Stimulated activated CD4-positive, alpha-beta T cell treated with anti-CD3 and anti-CD28 coated beads, Interleukin-4, amount 100 ng/mL, for 1 hour (primary cell): ENCODE results near the gene LINGO3.
"Not testable (repeated sequence)": the region's sequence is repeated elsewhere in the genome, so short reads cannot be mapped to it uniquely, and the experiment has no call there.

ENCODE experiments used
- DNase-seq: peaks from one replicate; pipeline ENCODE4 v3.0.0-alpha.2; 2020

Gene LINGO3

DNA sequence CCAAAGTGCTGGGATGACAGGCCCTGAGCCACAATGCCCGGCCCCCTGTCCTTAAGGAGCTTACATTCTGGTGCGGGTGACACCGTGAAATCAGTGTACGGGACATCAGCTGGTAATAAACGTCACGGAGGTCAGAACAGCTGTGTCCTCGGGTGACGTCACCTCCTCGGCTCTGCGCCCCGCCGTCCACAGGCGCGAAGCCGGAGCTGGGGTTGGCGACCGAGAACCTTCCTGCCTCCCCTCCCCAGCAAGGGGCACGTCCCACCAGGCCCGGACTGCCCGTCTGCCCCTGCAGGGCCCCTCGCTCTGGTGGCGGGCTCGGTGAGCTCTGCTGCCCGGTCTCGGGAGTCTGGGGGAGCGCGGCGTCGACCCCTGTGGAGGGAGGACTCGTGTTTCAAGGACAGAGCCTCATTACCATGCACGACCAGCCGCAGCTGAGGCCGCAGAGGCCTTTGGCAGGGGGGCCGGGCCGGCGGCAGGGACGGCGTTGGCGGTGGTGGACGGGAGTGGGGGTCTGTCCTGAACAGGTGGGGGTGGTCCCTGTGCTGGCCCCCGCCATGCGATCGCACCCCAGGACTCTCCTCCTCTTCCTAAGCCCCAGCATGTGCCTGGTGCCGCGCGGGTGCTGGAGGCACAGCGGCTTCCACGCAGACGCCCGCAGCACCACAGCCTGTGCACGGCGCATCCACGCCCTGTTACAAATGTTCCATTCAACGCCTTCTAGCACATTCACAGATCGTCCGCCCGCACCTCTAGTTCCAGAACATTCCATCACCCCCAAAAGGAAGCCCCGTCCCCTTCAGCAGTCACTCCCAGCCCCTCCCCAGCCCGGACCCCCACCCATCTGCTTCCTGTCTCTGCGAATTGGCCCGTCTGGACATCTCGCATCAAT is 5.4 kb downstream of the LINGO3 start:
- DNase-seq, result no peak

DNA sequence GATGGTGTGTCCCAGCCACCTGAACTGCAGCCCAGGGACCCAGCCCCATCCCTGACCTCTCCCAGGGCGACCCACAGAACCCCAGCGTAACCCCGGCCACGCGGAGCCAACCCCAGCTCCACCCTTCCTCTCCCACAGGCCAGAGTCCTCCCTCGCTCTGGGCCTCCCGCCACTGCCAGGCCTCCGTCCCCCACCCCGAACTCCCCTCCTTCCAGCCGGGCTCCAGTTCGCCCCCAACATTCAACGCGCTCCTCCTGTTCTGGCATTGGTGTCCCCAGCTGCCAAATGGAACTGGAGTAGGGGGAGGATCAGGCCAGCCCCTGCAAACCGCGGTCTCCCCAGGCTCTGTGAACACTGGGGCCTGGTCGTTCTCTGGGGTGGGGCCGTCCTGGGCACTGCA is 7.4 kb downstream of the LINGO3 start:
- no peak for DNase-seq

DNA sequence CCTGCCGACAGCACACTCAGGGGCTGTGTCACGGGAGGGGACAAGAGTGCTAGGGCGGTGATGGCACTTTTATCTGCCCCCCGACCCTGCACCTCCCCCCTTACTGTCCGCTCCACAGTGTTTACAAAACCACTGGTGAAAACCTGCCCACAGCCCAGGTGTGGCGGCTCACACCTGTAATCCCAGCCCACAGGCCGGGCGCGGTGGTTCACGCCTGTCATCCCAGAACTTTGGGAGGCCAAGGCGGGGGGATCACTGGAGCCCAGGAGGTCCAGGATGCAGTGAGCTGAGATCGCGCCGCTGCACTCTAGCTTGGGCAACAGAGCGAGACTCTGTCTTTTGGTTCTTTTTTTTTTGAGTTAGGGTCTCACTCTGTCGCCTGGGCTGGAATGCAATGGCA is 11.8 kb downstream of the LINGO3 start:
- no peak for DNase-seq

DNA sequence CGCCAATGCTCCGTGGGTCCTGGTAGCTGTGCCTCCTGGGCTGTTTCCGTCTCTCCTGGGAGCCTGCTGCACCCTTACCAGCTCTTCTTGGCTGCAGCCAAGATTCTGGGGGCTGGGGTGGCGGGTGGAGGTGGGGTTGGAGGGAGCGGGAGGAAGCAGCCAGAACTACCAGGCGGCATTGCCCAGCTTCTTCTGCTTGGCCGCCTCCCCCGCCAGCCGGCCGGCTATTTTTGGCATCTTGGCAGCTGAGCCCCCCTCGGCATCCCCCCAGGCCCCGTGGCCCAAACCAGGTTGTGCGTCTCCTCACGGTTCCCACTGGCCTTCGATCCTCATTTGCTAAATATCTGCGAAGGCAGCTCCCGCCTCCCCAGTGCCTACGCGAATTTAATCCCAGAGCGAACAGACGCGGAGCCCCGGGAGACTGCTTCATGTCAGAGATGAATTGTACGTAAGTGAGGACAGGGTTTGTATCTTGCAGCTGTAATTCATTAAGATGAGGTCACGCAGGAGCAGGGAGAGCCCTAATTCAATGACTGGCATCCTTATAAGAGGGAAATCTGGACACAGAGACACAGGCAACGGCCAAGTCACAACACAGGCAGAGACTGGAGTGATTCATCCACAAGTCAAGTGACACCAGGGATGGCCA is 13.1 kb downstream of the LINGO3 start:
- DNase-seq, result no peak

DNA sequence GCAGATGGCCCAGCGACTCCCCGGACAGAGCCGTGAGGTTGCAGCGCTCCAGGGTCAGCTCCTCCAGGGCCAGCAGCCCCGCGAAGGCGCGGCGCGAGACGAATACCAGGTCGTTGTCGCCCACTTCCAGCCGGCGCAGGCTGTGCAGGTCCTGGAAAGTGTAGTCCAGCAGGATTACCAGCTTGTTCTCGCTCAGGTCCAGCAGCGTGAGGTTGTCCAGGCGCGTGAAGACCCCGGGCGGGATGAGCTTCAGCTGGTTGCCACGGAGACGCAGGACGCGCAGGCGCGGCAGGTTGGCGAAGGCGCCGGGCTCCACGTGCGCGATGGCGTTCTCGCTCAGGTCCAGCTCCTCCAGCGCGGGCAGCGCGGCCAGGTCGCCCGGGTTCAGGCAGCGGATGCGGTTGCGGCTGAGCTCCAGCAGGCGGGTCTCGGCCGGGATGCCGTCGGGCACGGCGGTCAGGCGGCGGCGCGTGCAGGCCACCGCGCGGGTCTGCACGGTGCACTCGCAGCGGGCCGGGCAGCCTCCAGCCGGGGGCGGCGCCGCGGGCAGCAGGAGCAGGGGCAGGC is 16.7 kb downstream of the LINGO3 start:
- no peak for DNase-seq

DNA sequence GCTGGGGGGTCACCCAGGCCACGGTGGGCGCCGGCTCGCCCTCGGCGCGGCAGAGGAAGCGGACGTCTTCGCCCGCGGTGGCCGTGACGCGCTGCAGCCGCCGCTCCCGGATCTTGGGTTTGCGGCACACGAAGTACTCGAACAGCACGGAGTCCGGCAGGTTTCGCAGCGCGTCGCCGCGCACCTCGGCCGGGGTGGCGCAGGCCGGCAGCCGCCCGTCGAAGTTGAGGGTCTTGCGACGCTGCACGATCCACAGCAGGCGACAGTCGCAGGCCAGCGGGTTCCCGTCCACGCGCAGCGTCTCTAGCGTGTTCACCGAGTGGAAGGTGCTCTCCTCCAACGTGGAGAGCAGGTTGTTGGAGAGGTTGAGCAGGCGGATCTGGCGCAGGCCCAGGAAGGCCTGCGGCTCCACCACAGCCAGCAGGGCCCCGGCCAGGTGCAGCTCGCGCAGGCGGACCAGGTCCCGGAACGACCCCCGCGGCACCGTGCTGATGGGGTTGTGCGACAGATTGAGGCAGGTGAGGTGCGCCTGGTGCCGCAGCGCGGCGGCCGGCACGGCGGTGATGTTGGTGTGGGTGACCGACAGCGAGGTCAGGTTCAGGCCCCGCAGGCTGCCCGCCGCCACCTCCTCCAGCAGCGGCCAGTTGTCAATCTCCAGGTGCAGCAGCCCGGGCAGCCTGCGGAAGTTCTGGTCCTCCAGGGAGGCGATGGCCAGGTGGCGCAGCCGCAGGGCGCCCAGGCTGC is 17.3 kb downstream of the LINGO3 start:
- no peak for DNase-seq

DNA sequence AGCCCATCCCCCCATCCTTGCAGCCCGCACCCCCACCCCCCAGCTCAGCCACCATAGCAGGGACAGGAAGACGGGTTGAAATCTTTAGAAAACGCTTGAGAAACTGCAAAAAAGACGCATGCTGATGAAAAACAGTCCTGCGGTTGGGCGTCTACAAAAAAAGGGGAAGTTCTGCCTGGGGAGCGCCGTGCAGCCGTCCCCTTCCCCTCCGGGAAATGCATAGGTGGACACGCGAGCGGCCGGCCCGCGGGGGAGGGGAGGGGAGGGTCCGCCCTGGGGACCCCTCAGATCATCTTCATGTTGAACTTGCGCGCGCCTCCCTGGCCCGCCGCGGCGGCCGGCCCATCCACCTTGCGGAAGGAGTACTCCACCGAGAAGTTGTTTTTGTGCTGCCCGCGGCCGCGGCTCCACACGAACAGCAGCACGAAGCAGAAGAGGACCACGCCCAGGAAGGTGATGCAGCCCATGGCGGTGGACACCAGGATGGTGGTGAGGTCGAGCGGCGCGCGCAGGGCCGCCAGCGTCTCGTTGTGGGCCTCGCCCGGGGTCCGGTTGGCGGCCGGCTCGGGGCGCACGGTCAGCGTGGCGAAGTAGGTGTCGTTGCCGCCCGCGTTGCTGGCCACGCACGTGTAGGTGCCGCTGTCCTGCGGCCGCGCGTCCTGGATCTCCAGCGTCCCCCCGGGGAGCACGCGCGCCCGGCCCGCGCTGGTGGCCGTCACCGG is 18.1 kb downstream of the LINGO3 start:
- peak; percentile 40 for DNase-seq

DNA sequence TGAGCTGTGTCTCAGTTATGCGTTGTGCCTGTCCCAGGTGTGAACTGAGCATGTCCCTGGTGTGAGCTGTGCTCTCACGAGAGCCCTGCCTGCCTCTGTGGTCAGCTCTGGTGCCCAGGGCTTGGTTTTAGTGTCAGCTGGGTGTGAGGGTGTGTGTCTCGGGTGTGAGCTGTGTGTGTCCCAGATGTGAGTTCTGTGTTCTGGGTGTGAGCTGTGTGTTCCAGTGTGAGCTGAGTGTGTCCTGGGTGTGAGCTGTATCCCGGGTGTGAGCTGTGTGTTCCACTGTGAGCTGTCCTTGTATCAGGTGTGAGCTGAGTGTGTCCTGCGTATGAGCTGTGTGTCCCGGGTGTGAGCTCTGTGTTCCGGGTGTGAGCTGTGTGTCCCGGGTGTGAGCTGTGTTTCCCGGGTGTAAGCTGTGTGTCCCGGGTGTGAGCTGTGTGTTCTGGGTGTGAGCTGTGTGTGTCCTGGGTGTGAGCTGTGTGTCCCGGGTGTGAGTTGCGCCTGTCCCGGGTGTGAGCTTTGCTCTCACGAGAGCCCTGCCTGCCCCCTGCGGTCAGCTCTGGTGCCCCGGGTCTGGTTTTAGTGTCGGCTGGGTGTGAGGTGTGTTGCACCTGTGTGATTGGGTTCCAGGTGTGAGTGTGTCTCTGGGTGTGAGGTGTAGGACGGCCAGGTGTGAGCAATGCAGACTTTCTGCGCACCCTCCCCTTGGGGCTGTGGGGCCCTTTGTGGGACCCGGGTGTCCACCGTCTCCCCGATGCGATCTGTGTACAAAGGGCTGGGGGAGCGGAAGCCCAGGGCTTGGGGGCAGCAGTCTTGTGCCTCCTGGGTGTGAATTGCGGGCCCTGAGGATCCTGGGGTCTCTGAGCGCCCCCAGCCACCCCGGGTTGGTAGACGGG is 18.9 kb downstream of the LINGO3 start:
- DNase-seq, result no peak

DNA sequence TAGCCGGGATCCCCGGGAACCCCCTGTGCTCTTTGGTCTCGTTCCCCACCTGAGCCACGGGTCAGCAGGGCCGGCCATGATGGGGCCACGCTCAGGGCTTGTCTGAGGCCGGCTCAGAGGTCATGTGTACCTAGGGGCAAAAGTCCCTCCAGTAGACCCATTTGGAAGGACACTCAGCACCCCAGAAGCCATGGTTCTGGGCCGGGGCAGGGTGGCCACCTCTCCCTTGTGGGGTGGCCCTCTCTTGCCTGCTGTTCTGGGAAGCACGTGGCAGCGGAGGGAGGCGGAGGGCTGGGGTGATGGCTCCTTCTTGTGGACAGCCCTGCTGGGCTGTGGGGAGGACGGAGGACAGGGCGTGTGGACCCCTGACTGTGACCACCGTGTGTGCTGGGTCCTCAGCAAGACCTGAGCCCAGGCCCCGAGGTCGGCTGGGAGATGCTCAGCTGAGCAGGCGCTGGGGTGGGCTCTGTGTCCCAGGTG is 19.6 kb downstream of the LINGO3 start:
- no peak for DNase-seq

DNA sequence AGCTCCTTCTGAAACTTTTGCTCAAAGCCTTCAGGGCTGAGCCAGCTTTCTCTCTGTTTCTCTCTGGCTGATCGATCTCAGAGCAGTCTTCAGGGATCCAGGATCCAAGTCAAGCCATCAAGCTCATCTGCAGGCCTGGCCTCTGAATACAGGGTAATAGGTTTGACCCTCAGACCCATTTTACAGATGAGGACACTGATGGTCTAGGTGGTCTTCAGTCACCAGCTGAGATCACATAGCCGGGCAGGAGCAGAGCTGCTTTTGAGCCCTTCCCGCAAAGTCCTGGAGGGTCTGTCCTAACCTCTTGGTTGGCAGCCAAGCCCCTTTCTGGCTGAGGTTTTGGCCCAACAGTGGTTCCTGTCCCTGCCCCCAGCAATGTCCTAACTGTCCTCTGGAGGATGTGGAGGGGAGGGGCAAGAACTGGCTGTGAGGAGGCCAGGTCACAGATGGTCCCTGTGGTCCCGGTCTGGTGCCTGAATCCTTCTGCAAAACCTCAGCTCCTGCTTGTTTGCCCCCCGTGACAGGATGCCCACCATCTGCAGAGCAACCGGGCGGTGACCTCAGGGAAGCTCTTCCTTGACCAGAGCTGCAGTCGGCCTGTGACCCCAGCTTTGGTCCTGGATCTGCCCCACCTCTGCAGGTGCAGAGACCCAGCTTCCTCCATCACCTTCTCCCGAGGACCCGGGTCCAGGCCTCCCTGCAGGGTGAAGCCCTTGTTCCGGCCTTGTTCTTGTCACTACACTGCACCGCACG is 20.2 kb downstream of the LINGO3 start:
- no peak for DNase-seq

DNA sequence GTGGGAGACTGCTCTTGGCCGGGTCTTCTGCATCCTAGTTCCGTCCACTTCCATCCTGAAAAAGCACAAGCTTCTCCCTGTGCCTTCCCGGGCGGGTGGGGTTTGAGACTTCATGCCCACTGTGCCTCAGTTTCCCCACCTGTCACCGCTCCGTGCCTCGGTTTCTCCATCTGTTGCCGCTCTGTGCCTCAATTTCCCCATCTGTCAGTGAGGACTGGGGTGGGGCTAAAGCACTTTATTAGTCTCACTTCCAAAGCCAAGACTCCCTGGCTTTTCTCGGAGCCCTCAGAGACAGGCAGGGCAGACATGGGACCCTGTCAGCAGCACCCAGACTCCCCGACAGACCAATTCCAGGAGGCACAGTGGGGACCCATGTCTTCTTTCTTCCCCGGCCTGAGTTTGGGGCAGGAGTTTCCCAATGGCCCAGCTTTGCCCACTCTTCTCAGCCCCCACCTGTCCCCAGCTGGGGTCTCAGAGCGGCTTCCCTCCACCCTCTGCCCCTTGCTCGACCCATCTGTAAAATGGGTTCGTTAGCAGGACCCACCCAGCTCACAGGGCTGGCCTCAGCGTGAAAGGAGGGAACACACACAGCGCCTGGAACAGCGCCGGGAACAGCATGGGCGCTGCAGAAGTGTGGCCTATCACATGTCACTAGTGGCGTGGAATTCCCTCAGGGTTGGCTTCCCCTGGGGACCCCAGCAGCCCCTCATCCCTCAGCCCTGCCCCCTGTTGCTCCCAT is 21.4 kb downstream of the LINGO3 start:
- DNase-seq, result no peak

DNA sequence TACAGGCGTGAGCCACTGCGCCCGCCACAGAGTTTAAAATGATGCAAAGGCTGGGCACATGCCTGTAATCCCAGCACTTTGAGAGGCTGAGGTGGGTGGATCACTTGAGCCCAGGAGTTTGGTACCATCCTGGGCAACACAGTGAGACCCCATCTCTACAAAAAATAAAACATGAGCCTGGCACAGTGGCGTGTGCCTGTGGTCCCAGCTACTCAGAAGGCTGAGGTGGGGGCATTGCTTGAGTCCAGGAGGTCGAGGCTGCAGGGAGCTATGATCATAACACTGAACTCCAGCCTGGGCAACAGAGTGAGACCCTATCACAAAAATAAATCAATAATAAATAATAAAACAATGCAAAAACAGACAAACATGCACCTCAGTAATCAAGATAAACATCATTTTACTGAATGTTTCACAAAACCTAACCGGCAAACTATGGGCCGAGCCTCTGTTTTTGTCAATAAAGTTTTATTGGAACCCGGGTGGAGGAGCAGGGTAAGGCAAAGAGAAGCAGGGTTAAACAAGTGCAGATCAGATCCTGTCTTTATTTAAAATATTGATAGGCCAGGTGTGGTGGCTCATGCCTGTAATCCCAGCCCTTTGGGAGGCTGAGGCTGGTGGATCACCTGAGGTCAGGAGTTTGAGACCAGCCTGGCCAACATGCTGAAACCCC is 24.0 kb downstream of the LINGO3 start:
- no peak for DNase-seq

DNA sequence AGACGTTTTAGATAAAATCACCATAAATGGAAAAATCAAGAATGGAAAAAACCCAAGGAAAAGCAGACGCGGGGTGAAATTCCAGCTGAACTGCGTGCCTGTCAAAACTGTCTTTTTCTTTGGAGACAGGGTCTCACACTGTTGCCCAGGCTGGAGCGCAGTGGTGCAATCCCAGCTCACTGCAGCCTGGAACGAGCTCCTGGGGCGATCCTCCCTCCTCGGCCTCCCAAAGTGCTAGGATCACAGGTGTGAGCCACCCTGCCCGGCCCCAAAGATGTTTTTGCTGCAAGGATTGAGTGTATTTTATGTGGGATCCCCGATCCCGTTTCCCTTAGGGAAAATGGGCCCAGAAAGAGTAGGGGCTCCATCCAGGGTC is 25.1 kb downstream of the LINGO3 start:
- DNase-seq, result no peak

DNA sequence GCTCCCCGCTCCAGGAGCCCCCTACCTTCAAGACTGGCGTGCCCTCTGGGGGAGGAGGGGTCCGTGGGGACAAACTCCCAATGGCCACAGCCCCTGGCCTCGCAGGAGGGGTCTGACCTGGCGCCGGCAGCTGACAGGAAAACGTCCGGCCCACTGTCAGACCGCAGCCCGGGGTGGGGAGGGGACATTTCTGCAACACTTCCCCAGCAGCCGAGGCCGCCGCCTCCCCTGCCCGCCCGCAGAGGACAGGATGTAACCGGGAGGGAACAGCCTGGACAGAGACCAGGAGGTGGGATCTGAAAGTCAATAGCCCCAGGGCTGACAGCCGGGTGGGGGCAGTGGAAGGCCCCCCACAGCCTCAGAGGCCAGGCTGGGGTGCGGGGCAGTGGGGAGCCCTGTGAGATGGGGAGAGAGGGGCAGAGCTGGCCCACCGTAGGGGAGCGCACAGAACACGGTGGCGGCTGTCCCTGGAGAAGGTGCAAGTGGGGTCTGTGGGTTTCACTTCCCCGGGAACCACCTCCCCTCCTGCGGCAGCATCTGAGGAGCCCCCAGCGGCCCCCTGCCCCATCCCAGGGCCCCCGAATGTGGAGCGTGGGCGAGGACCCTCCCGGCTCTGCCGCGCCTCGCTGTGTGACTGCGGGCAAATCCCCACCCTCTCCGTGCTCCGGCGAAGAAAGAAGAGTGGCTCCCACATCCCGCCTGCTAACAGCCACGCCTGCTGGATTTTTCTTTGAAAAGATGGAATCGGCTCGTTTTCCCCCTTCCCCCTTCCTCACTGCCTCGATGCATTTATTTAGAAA is 25.7 kb downstream of the LINGO3 start, which contains the start of gene PEAK3:
PEAK3 (minus strand) TSS at position 114 of the 800 bp plus-strand sequence. CDS start 1,244 bp downstream, outside the sequence.
- DNase-seq, result no peak

DNA sequence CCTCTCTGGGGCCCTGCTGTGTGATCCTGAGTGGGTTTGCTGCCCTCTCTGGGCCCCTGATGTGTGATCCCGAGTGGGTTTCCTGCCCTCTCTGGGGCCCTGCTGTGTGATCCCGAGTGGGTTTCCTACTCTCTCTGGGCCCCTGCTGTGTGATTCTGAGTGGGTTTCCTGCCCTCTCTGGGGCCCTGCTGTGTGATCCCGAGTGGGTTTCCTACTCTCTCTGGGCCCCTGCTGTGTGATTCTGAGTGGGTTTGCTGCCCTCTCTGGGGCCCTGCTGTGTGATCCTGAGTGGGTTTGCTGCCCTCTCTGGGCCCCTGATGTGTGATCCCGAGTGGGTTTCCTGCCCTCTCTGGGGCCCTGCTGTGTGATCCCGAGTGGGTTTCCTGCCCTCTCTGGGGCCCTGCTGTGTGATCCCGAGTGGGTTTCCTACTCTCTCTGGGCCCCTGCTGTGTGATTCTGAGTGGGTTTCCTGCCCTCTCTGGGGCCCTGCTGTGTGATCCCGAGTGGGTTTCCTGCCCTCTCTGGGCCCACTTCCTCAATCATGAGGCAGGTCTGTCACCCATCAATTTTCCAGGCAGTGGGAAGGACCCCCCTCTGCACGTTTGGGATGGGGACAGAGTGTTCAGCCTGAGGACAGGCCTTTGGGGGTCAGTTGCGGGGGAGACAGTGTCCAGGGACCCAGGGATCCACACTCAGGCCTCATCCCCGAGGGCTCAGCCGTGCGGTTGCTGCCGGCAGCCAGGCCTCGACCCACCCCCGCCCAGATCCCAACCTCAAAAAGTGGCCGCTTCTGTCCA is 26.5 kb downstream of the LINGO3 start:
- DNase-seq, result not testable (repeated sequence)

DNA sequence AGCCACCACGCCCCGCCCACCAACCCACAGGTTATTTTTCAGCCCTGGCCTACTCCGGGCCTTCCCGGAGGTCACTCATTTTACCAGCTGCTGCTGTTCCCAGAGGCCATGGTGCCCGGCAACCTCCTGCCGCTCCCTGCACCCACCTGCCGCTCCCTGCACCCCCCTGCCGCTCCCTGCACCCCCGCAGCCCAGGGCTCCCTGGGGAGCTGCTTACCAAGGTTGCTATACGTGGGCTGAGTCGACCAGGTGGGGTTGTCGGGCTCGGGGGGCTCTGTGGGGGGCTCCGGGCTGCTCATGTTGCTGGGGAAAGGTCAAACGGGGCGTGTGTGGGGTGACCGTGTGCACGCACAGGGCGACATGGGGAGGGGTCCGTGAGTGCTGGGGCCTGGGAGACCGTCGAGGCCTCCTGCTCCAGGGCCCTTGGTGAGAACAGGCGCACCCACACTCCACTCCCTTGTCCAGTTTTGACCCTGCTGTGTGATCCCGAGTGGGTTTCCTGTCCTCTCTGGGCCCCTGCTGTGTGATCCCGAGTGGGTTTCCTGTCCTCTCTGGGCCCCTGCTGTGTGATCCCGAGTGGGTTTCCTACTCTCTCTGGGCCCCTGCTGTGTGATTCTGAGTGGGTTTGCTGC is 27.2 kb downstream of the LINGO3 start:
- no peak for DNase-seq
